Measurements from ENCODE around the gene ADO.

Gene ADO

DNA sequence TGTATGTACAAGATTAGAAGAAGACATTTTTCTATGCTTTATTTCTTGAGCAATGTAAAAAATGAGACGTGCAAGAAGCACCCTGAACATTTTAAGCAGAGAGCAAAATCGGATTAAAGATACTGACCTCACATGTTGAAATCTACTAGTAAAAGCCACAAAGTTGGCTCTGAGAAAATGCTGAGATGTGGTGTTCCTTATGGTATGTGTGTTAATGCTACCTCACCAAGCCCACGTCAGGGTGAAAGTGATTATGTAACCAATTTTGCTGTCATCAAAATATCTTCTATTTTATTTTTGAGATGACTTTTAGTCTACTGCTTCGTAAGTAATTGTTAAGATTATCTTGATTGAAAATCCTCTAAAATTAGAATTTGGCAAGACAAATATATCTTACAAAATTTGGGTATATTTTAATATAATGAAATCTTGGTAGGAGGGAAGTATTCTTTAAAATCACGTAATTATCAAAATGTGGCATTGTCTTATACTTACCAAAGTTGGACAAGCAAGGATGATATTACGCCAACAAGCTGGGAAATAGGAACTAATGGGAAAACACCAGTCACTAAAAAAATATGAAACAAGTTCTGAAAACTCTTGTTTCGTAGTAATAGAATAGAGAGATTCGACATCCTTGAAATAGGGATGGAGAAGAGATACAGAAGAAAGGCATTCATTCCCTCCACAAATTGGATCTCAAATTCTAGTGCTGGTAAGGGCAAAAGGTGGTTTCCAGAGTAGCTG is 5.8 kb downstream of the ADO start:
- no peak overlapping the region for H3K27ac ChIP-seq

DNA sequence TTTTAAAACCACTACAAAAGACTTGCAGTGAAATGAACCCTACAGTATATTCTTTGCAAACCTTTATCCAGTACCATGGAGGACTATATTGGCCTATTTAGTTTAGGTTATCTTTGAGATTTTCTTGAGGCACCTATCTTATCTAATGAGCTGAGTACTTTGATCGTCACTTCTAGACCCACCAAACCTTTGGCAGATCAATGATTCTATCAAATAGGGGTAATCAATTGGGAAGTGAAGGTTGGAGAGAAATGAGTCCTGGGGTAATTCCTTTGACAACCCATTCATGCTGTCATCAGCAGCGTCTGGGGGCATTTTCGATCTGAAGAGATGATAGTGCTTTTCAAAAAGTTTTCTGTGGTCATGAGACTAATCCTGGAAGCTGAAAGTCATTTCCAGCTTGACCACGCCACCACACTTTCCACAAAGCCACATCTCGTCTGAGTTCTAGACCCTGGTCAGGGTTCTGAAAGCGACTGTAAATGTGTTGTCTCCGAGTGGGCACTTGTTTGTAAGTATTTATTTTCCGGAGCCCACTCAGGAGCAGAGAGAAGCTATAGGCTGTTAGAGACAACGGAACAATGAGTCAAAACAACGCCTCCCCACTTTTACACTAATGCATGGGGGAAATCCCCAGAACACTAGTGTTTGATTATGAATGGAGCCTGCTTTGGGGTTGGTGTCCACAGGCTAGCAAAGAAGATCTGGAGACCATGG is 6.8 kb downstream of the ADO start:
- H3K27ac ChIP-seq, result no peak overlapping the region
- no peak overlapping the region for H3K4me3 ChIP-seq
- DNase-seq (ENCODE audit: low spot score), result no peak
- TF ChIP-seq, protein P1, sequence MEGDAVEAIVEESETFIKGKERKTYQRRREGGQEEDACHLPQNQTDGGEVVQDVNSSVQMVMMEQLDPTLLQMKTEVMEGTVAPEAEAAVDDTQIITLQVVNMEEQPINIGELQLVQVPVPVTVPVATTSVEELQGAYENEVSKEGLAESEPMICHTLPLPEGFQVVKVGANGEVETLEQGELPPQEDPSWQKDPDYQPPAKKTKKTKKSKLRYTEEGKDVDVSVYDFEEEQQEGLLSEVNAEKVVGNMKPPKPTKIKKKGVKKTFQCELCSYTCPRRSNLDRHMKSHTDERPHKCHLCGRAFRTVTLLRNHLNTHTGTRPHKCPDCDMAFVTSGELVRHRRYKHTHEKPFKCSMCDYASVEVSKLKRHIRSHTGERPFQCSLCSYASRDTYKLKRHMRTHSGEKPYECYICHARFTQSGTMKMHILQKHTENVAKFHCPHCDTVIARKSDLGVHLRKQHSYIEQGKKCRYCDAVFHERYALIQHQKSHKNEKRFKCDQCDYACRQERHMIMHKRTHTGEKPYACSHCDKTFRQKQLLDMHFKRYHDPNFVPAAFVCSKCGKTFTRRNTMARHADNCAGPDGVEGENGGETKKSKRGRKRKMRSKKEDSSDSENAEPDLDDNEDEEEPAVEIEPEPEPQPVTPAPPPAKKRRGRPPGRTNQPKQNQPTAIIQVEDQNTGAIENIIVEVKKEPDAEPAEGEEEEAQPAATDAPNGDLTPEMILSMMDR (IDR thresholded peaks at IDR 0.05), result no peak

More for the DNA sequence above, 5.8 kb downstream of the ADO start:
- no peak for DNase-seq (ENCODE audit: low spot score)
- H3K4me3 ChIP-seq, result no peak overlapping the region
- TF ChIP-seq, protein P1 (IDR thresholded peaks at IDR 0.05), result no peak

DNA sequence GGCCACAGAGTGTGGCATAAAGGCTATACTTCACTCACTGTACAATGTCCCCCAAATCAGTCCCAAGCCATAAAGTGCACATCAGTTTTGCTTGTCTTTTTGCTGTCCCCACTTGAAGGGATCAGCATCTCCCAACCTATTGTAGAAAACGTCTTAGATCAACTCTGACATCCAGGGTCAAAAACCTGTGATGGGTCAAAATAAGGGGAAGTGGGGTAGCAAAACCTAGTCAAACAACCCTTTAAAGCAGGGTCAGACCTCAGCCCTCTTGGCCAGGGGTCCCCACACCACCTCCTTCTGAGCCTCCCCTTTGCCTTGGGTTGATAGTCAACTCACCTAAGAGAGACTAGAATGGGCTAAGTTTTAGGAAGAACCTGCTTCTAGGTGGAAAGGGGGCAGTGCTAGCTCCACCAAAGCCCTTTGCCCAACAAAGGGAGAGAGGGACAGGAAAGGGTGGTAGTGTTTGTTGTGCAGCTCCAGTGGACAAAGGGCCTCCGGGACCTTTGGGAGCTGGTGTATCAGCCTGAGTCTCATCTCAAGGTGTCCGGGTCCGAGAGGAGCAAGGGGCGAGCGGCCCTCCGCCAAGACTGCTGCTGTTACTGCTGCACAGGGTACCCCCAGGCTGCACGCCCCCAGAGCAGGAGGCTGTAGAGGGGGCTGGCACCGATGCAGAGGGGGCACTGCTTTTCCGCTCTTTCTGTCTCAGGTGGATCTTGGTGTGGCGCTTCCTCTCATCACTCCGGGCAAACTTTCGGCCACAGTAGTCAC is 8.3 kb downstream of the ADO start:
- no peak for DNase-seq (ENCODE audit: low spot score)
- TF ChIP-seq, protein P1 (IDR thresholded peaks at IDR 0.05), result no peak
- Histone ChIP-seq H3K4me3 (no peak overlapping the region), H3K27ac (no peak overlapping the region)

DNA sequence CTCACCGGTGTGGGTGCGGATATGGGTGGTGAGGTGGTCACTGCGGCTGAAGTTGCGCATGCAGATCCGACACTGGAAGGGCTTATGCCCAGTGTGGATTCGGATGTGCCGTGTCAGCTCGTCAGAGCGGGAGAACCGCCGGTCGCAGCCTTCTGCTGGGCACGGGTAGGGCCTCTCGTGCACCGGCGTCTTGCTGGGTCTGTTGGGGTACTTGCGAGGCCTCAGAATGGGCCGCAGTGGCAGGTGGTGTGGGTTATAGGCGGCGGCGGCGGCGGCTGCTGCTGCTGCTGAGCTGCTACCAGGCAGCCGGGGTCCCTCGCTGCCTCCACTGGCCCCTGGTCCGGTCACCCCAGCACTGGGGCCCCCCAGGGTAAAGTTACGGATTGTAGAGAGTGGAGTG is 8.9 kb downstream of the ADO start:
- no peak overlapping the region for H3K27ac ChIP-seq
- DNase-seq (ENCODE audit: low spot score), result no peak
- TF ChIP-seq, protein P1 (IDR thresholded peaks at IDR 0.05), result no peak
- no peak overlapping the region for H3K4me3 ChIP-seq

DNA sequence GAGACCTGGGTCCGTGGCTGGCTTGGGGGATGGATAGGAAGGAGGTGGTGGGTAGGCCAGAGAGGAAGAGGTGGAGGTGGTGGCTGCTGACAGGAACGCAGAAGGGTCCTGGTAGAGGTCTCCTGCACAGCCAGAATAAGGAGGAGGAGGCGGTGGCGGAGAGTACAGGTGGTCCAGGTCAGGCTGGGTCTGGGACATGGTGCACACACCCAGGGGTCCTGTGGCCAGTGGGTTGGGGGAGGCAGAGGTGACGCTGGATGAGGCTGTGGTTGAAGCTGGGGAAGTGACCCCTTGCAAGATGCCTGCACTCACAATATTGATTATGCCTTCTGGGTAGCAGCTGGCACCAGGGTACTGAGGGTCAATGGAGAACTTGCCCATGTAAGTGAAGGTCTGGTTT is 9.5 kb downstream of the ADO start:
- DNase-seq (ENCODE audit: low spot score), result no peak
- TF ChIP-seq, protein P1 (IDR thresholded peaks at IDR 0.05), result no peak
- H3K4me3 ChIP-seq, result no peak overlapping the region
- no peak overlapping the region for H3K27ac ChIP-seq

DNA sequence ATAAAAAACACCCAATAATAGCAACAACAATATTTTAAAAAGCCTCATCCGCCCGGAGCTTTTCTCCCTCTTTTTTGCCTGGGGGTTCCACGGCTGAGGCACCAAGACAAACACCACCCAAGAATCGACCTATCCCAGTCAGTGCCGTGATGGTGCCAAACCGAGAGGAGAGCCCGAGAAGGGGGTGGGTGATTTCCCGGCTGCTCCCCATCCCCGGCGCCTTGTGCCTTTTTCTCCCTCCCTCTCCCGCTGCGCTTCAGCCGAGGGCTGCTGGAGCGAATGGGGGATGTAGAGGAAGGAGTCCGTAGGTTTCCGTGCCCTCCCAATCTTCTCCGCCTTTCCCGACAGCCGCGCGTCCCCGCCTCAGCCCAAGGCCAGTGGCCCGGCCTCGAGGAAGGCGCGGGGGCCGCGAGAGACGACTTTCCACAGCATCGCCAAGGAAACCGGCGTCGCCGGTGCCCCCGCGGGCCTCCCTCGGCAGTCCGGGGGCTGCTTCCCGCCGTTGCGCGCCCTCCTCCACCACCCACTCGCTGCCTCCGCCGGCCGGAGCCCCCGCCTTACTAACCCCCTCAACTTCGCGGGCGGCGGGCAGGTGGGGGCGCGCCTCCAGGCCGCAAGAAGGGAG is 10.3 kb downstream of the ADO start:
- Histone ChIP-seq H3K27ac (no peak overlapping the region), H3K4me3 (peak overlapping the region; percentile 92)
- no peak for DNase-seq (ENCODE audit: low spot score)

More for the DNA sequence above, 10.3 kb downstream of the ADO start:
- TF ChIP-seq, protein P1 (IDR thresholded peaks at IDR 0.05), result no peak
